Mucosa of rectum (tissue), 2 donors: ENCODE measurements around the gene FAM114A1.

Source experiments
- H3K27ac ChIP-seq, 2 donors: one replicate each; pipeline ENCODE4 v1.7.0; 2013; ENCODE audit warnings: inconsistent platforms in 2 of 2, low read depth in 2 of 2, low read length in 2 of 2
- H3K27me3 ChIP-seq, 2 donors: one replicate each; pipeline ENCODE4 v1.7.0; 2013; ENCODE audit warnings: low read length in 2 of 2; ENCODE audit not compliant: control insufficient read depth in 2 of 2, insufficient read depth in 2 of 2
- H3K36me3 ChIP-seq, 2 donors: one replicate each; pipeline ENCODE4 v1.7.0; 2013; ENCODE audit warnings: low read length in 2 of 2; ENCODE audit not compliant: control insufficient read depth in 2 of 2, insufficient read depth in 2 of 2
- H3K4me1 ChIP-seq, 2 donors: one replicate each; pipeline ENCODE4 v1.7.0; 2013; ENCODE audit warnings: low read length in 2 of 2, mild to moderate bottlenecking in 1 of 2; ENCODE audit not compliant: control insufficient read depth in 2 of 2, insufficient read depth in 2 of 2
- H3K4me3 ChIP-seq, 2 donors: one replicate each; pipeline ENCODE4 v1.7.0; 2013; ENCODE audit warnings: low read length in 2 of 2
- H3K9ac ChIP-seq, 2 donors: one replicate each; pipeline ENCODE4 v1.7.0; 2013; ENCODE audit warnings: low read length in 2 of 2, low read depth in 1 of 2, mild to moderate bottlenecking in 1 of 2
- H3K9me3 ChIP-seq, 2 donors: one replicate each; pipeline ENCODE4 v1.7.0; 2013; ENCODE audit warnings: low read length in 2 of 2; ENCODE audit not compliant: control insufficient read depth in 2 of 2
- donor health status: healthy.
- donor health status: Normal muscosa, but diverticular disease.

The FAM114A1 gene

GRCh38 chr4:38943343-38943742 lies 75.7 kb downstream of the FAM114A1 start:
- no peaks in the 10 kb centered on the region for H3K27me3 ChIP-seq
- no peaks in the 10 kb centered on the region for H3K4me1 ChIP-seq
- no peak overlapping the region for H3K9ac ChIP-seq
- peaks cover 34 to 47% of the 10 kb centered on the region in 2 donors for H3K36me3 ChIP-seq
- no peak overlapping the region for H3K4me3 ChIP-seq
- no peaks in the 10 kb centered on the region for H3K9me3 ChIP-seq
- no peak overlapping the region for H3K27ac ChIP-seq

- no peaks in the 10 kb centered on the region for H3K9me3 ChIP-seq
- H3K27ac ChIP-seq = peak overlapping the region in 1 of 2 donors; percentile 63
- H3K4me1 ChIP-seq = peaks cover 0 to 4% of the 10 kb centered on the region in 2 donors
- no peak overlapping the region for H3K4me3 ChIP-seq
- peaks cover 23 to 36% of the 10 kb centered on the region in 2 donors for H3K36me3 ChIP-seq
- no peaks in the 10 kb centered on the region for H3K27me3 ChIP-seq
- H3K9ac ChIP-seq = no peak overlapping the region
Observed at GRCh38 chr4:38944440-38944839, 76.8 kb downstream of the FAM114A1 start.

GRCh38 chr4:38946919-38947318 lies 79.3 kb downstream of the FAM114A1 start:
- H3K9ac ChIP-seq = no peak overlapping the region
- H3K27me3 ChIP-seq = no peaks in the 10 kb centered on the region
- peaks cover 18 to 22% of the 10 kb centered on the region in 2 donors for H3K36me3 ChIP-seq
- H3K4me3 ChIP-seq = no peak overlapping the region
- H3K27ac ChIP-seq = no peak overlapping the region
- H3K9me3 ChIP-seq = no peaks in the 10 kb centered on the region
- H3K4me1 ChIP-seq = peaks cover 0 to 4% of the 10 kb centered on the region in 2 donors

GRCh38 chr4:38948551-38948950 lies 80.9 kb downstream of the FAM114A1 start:
- no peak overlapping the region for H3K9ac ChIP-seq
- peak overlapping the region; percentile 11 to 21 for H3K27ac ChIP-seq
- no peaks in the 10 kb centered on the region for H3K27me3 ChIP-seq
- H3K9me3 ChIP-seq = no peaks in the 10 kb centered on the region
- H3K4me1 ChIP-seq = peaks cover 0 to 4% of the 10 kb centered on the region in 2 donors
- no peak overlapping the region for H3K4me3 ChIP-seq
- H3K36me3 ChIP-seq = peaks cover 11 to 13% of the 10 kb centered on the region in 2 donors

- Histone ChIP-seq H3K4me1 (peaks cover 0 to 4% of the 10 kb centered on the region in 2 donors), H3K9ac (no peak overlapping the region), H3K27ac (no peak overlapping the region), H3K27me3 (no peaks in the 10 kb centered on the region), H3K4me3 (no peak overlapping the region), H3K36me3 (peaks cover 8 to 9% of the 10 kb centered on the region in 2 donors), H3K9me3 (no peaks in the 10 kb centered on the region)
Observed at GRCh38 chr4:38949411-38950051, 81.9 kb downstream of the FAM114A1 start.

GRCh38 chr4:38950159-38950558 lies 82.6 kb downstream of the FAM114A1 start:
- Histone ChIP-seq H3K9me3 (no peaks in the 10 kb centered on the region), H3K27ac (no peak overlapping the region), H3K4me1 (peaks cover 0 to 4% of the 10 kb centered on the region in 2 donors), H3K36me3 (peaks cover 4 to 5% of the 10 kb centered on the region in 2 donors), H3K27me3 (no peaks in the 10 kb centered on the region), H3K4me3 (no peak overlapping the region), H3K9ac (no peak overlapping the region)

GRCh38 chr4:38950734-38951133 lies 83.1 kb downstream of the FAM114A1 start:
- no peaks in the 10 kb centered on the region for H3K36me3 ChIP-seq
- peaks cover 0 to 4% of the 10 kb centered on the region in 2 donors for H3K4me1 ChIP-seq
- H3K9ac ChIP-seq = no peak overlapping the region
- no peak overlapping the region for H3K27ac ChIP-seq
- H3K27me3 ChIP-seq = no peaks in the 10 kb centered on the region
- no peaks in the 10 kb centered on the region for H3K9me3 ChIP-seq
- no peak overlapping the region for H3K4me3 ChIP-seq

GRCh38 chr4:38951598-38951997 lies 84.0 kb downstream of the FAM114A1 start:
- Histone ChIP-seq H3K4me1 (peaks cover 0 to 4% of the 10 kb centered on the region in 2 donors), H3K36me3 (no peaks in the 10 kb centered on the region), H3K4me3 (no peak overlapping the region), H3K27me3 (no peaks in the 10 kb centered on the region), H3K27ac (no peak overlapping the region), H3K9ac (no peak overlapping the region), H3K9me3 (no peaks in the 10 kb centered on the region)

- Histone ChIP-seq H3K36me3 (no peaks in the 10 kb centered on the region), H3K9ac (no peak overlapping the region), H3K27me3 (no peaks in the 10 kb centered on the region), H3K9me3 (no peaks in the 10 kb centered on the region), H3K4me3 (no peak overlapping the region), H3K4me1 (peaks cover 0 to 4% of the 10 kb centered on the region in 2 donors), H3K27ac (no peak overlapping the region)
Observed at GRCh38 chr4:38952017-38952416, 84.4 kb downstream of the FAM114A1 start.

- Histone ChIP-seq H3K4me1 (no peaks in the 10 kb centered on the region), H3K27me3 (no peaks in the 10 kb centered on the region), H3K36me3 (no peaks in the 10 kb centered on the region), H3K27ac (no peak overlapping the region), H3K4me3 (no peak overlapping the region), H3K9ac (no peak overlapping the region), H3K9me3 (no peaks in the 10 kb centered on the region)
Observed at GRCh38 chr4:38954727-38955126, 87.1 kb downstream of the FAM114A1 start.
